Measurements from ENCODE around the gene BBOX1.
"Not testable (repeated sequence)": the region's sequence is repeated elsewhere in the genome, so short reads cannot be mapped to it uniquely, and the experiment has no call there.

Gene BBOX1

DNA sequence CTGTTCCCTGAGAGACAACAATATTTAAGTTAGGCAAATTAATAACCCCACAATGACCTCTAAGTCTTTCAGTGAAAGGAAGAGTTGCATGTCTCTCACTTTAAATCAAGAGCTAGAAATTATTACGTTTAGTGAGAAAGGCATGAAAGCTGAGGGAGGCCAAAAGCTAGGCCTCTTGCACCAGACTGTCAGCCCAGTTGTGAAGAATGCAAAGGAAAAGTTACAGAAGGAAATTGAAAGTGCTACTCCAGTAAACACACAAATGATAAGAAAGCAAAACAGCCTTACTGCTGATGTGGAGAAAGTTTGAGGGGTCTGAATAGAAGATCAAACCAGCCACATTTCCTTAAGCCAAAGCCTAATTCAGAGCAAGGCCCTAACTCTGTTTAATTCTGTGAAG lies 45.0 kb downstream of the BBOX1 start:
- no peak for DNase-seq

DNA sequence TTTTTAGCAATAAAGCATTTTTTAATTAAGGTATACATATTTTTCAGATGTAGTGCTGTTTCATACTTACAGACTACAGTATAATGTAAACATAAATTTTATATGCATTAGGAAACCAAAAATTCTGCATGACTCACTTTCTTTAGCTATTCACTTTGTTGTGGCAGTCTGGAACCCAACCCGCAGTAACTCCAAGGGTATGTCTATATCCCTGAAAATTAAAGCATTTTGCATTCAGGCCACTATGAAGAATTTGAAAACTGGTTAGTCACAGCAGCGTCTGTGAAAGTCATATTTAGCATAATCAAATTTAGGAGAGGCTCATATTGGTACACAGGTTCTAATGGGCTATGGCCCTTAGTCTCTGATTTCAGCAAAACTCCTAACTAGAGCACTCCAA lies 46.8 kb downstream of the BBOX1 start:
- DNase-seq: no peak

DNA sequence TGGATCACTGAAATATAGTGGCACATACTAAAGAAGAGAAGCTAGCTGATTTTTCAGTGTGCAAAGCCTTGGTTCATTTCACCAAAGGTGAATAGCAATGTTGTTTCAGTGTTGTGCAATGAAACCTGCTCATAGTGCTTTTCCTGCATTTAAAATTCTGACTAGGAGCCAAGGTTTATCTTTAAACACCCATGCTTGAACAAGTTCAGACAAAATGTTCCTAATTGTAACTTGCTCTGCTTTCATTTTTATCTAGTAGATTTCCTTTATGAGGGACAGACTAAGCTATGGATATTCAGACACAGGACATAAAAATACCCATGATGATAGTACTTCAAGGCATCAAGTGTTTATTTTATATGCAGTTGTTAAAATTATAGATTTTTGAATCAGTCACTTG lies 47.7 kb downstream of the BBOX1 start:
- DNase-seq: no peak

DNA sequence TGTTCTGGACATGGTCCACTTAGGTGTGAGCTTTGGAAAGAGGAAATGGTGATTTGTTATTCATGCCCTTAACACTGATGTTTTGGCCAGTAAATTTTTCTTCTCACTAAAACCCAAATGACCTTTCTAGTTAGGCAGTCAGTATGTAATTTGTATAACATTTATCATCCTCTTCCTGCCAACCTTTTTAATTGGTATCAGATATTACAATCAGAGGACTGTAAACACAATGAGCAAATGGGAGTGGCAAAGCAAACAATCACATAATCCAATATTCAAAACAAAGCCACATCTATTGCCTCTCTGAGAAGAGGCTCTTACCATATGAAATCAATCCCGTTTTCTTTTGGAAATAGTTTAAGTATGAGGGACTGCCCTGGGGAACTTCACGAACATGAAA lies 49.1 kb downstream of the BBOX1 start:
- DNase-seq: no peak

DNA sequence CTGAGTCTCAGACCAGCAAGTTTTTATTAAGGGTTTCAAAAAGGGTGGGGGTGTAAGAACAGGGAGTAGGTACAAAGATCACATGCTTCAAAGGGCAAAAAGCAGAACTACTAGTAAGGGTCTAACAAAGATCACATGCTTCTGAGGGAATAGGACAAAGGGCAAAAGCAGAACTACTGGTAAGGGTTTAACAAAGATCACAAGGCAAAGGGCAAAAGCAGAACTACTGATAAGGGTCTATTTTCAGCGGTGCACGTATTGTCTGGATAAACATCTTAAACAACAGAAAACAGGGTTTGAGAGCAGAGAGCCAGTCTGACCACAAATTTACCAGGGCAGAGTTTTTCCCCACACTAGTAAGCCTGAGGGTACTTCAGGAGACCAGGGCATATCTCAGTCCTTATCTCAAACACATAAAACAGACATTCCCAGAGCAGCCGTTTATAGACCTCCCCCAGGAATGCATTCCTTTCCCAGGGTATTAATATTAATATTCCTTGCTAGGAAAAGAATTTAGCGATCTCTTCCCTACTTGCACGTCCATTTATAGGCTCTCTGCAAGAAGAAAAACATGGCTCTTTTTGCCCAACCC lies 49.8 kb downstream of the BBOX1 start:
- not testable (repeated sequence) for DNase-seq

DNA sequence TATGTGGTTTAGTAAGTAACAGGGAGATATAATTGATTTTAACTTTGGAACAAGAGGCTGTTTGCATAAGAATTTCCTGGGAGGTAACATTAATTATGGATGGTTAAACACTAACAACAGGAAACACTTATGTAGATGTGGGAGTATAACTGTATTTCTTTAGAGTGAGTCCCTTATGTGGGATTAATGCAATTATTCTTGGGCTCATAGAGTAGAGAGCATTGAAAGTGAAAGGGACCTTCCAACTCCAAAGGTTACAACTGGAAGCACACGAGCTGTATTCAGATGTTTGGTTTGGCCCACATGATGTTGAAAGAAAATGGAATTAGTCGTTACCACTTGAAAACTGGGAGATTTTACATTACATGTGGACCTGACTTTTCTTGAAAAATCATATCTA lies 53.5 kb downstream of the BBOX1 start:
- no peak for DNase-seq

- no peak for DNase-seq
Measured at GRCh38 chr11:27095059-27095458, 54.4 kb downstream of the BBOX1 start.

DNA sequence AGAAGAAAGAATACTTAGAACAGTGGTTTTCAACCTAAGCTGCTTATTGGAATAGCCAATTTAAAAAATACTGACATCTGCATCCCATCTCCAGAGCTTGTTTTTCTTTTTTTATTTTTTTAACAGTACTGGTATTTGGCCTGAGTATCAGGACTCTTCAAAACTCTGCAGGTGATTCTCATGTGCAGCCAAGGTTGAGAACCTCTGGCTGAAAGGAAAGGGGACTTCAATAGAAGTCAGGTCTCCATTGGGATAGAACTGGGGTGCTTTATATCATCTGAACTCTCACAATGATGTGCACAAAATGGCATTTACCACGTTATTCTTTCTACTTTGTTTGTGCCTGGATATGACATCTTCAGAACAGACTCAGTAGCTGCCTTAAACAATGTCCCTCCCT lies 55.3 kb downstream of the BBOX1 start:
- DNase-seq: no peak

DNA sequence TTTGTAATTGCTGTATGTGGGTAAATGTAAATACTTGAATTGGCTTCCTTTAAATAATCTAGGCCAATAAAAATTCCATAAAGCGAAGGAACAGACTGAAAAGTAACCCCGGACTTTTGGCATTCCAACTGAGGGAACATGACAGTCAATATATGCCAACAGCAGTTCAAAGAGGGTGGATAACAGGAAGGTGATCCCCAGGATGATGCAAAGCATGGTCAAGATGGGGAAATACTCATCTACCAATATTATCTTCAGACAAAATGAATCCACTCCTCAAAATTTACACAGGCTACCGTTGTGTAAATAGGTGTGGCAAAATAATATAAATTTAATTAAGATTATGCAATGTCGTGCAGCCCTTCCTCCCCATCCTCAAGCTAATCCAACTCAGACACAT lies 56.9 kb downstream of the BBOX1 start:
- DNase-seq: no peak

- no peak for DNase-seq
Measured at GRCh38 chr11:27100534-27100933, 59.9 kb downstream of the BBOX1 start.

DNA sequence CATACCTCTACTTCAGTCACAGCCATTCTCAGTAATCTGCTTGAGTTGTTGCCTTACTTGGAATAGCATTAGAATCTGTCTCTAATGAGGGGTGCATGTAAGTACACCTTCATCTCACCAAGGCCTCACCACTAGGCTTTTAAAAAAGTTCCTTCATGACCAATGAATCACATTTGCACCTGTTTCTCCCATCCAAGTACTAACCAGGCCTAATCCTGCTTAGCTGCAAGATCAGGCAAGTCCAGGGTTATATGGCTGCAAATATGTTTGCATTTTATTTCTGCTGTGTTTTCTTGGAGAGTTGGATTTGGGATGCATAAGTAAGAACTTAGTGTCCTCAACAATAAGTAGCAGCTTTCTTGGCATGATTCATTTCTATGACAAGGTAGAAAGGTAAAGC lies 66.9 kb downstream of the BBOX1 start:
- DNase-seq: no peak

DNA sequence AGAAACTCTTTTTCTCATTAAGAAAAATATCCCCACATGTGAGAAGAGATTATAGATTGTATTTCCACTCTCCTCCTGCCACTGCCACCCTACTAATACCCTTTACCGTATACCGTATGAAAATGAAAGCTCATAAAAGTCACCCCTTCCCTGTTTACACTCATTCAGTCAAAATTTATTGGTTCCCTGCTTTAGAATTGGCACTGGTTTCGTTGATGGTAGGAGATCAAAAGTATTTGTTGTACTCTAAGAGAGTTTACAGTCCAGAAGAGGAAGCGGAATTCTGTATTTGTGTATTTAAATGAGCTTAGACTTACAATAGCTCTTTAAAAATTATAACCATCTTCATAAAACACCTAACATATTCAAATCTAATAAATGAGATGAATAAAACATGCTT lies 68.2 kb downstream of the BBOX1 start:
- no peak for DNase-seq

GRCh38 chr11:27111896-27112295 lies 71.3 kb downstream of the BBOX1 start:
- no peak for DNase-seq

- no peak for DNase-seq
Measured at GRCh38 chr11:27112946-27113345, 72.3 kb downstream of the BBOX1 start.

DNA sequence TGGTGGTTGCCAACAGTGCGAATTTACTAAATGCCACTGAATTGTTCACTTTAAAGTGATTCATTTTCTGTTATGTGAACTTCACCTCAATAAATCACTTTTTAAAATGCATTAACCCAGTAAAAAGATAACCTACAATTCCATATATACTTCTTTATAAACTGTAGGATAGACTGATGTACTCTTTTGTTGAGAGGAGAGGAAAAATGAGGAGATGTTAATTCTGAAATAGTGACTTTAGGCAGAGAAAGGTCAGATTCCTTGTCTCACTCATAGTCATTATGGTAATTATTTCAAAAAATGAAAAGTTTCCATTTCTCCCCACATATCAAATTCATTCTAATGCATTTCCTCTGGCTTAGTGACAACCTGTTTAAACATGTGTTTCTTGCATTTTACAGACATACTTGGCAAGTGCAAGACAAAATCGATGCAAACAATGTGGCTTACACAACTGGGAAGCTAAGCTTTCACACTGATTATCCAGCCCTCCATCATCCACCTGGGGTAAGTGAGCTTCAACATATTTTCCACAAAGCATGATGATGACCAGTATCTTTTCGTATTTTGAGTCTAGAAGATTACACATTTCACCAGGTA lies 74.5 kb downstream of the BBOX1 start:
- DNase-seq: no peak

- DNase-seq: no peak
Measured at GRCh38 chr11:27116684-27117083, 76.1 kb downstream of the BBOX1 start.

DNA sequence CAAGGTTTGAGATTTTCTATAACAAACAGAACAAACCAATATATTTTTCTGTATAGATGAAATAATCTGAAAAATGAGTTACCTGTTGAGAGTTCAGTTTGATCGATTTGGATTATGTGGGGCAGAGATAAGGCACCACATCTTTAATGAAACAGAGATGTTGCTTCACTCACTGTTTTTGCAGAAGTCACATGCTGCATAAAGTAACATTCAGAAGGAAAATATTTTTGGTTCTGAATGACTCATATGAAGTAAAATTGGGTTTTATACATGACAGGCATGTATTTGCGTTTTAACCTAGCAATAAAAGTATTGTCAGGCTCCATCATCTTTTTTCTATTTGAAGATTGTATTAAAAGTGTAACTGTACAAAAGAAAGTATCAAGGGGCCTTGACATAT lies 77.8 kb downstream of the BBOX1 start:
- no peak for DNase-seq

DNA sequence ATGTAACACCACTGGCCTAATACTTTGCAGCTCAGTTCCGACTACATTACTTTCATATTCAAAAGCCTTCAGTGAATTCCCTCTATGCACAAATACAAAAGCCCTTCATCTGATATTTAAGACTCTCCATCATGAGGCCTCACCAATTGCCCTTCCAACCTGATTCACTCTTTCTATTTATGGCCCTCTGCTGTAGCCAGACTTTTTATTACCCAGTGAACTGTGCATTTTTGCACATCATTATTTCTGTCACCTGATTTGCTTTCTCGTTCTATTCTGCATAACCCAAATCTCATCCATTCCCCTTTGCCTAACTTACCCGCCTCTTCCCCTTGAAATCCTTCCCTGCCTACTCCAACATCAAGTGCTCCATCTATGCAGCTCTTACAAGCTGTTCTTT lies 78.3 kb downstream of the BBOX1 start:
- no peak for DNase-seq

DNA sequence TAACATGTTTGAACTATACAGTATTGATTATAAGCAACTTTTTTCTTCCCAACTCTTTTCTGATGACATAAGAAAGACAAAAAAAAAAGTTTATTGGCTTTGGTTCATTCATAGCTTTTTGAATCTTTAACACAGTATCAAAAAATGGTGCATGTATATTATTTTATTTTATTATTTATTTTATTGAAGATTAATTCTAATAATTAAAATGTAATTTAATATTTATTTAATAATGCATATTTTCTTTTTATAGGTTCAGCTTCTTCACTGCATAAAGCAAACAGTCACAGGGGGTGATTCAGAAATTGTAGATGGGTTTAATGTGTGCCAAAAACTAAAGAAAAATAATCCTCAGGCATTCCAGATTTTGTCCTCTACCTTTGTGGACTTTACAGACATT lies 78.8 kb downstream of the BBOX1 start:
- DNase-seq: no peak

DNA sequence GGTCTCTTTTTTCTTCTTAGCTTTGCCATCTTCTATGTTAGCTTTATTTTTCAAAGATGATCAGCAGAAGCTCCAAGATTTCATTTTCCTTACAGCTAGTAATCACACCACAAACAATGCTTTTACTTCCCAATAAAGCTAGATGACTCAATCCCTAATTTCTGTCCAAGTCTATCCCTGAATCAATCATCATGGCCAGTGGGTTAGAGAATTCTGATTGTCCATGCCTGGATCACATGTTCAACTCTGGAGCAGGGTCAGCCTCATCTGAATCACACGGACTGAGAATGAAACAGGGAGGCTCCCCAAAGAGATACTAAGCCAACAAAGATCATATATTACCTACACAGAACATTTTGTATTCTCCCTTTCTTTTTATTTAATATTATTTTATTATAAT lies 79.6 kb downstream of the BBOX1 start:
- no peak for DNase-seq

GRCh38 chr11:27122001-27122400 lies 81.4 kb downstream of the BBOX1 start:
- DNase-seq: no peak

GRCh38 chr11:27124514-27125264 lies 84.1 kb downstream of the BBOX1 start:
- DNase-seq: no peak

GRCh38 chr11:27129686-27130085 lies 89.1 kb downstream of the BBOX1 start:
- DNase-seq: no peak

DNA sequence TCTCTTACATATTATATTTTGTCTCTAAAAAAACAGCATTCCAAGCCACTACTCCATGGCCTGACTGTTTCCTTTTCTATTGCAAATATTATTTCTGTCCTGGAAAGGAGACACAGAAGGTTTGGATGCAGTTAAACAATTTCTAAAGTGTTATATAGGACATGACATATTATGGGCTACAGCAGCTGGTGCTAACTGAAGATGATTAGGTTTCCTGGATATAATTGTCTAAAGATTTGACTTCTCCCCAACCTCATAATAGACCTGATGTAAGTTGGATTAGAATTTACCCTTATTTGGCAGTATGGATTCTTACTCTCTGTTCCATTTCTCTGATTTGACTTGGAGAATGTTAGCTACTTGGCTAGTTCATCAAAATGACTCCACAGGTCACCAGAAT lies 90.2 kb downstream of the BBOX1 start:
- no peak for DNase-seq

GRCh38 chr11:27135924-27136329 lies 95.3 kb downstream of the BBOX1 start:
- DNase-seq: not testable (repeated sequence)
